ENCODE data around the gene SSTR5. TPM values are rescaled to one million over a fixed set of nuclear protein-coding genes. Genes with fewer than 3 reads are reported as not detected.

SSTR5 gene
- total RNA-seq, 2 donors from 2014 or later = 1.3 to 10.7 TPM

GRCh38 chr16:1096169-1097082, 23.9 kb downstream of the SSTR5 start, which contains the start of gene C1QTNF8:
C1QTNF8 (minus strand) TSS chr16:1096244; CDS start chr16:1094922, 1,322 bp downstream.
- intact Hi-C loops (cut with DNase I) = no loop called here
- no peak for DNase-seq
- no peak for ATAC-seq

GRCh38 chr16:1097156-1097555, 24.6 kb downstream of the SSTR5 start:
- DNase-seq (no peak), ATAC-seq (peak; percentile 14 to 18)
- intact Hi-C loops (cut with DNase I) = no loop called here

DNA sequence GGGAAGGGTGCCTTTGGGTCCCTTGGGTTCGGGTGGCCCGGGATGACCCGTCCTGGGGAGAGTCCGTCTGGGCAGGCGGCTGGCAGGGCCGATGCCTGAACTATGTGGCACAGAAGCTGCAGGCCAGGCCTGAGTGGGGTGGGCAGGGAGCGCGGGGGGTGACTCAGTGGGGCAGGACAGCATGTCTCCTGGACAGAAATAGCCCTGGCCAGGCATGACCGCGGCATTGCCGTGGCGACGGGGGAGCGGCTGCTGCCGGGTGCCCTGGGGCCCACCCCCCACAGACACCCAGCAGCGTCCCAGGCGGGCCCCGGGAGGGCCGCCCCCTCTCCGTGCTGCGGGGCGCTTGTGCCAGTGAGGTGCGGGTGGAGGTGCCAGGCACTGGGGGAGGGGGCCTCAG, 25.3 kb downstream of the SSTR5 start:
- peak; percentile 86 to 93 for ATAC-seq
- DNase-seq = peak; percentile 78
- intact Hi-C loops (cut with DNase I) = no loop called here

DNA sequence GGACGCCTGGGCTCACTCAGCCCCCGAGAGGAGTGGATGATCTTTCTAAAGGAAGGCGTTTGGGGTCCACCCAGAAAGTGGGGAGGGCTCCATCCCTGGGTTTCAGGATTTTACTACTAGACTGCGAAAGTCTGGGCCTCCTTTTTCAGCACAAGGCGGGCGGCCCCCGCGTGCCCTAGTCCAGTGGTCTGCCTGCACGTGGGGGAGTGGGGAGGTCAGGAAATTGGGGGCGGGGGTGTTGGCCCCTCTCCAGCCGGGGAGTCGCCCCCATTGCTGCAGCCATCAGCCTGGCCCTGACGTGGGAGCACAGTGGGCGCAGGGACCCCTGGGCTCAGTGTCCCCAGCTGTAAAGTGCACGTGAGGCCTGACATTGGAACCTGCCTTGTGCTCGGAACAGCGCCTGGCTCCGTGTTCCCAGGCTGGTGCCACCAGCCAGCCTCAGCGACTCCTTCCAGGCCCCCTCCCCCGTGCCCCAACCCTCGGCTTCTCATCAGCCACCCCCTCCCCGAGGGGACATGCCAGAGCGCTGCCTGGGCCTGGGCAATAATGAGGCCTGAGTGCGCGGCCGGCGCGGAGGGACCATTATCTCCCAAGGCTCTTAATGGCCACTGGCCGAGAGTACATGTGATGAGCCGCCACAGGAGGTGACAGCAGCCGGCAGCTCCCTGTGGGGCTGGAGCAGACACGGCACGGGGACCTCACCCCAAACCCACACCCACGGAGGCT, 25.9 kb downstream of the SSTR5 start:
- intact Hi-C loops (cut with DNase I) = no loop called here
- no peak for DNase-seq
- ATAC-seq = peak; percentile 17 to 22

DNA sequence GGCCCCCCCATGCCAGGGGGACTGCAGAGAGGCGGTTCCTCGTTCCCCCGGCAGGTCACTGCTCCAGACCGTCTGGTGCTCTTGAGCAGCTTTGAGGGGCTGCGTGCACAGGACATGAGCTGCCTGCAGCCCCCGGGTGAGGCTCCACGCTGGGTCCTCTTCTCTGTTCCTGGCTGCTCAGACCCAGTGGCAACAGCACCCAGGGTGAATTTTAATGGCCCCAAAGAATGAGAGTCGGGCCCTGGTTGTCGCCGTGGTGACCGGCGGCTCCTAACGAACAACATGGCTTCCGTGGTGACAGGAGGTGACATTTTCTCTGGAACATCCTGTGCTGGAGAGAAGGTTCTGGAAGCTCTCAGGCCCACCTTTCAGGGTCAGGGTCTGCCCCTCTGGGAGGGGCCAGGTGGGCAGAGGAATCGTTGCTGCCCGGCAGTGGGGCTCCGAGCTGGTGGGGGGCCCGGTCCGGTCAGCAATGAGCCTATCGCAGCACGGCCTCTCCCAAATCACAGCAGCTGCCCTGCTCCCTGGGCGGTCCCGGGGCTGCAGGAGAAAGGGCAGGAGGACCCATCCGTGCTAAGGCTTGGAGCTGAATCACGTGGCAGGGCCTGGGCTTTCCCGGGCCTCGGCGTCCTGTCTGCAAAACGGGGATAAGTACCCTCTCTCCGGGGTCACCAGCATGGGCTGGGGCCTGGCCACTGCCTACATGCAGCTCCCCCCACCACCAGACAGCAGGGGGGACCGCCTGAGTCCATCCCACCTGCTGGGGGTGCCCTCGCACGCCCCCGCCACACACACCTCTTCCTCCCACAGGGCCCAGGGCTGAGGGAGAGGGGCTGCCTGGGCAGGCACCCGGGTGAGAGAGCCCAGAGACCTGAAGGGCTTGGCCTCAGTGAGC, 26.9 kb downstream of the SSTR5 start:
- intact Hi-C loops (cut with DNase I) = no loop called here
- DNase-seq = no peak
- no peak for ATAC-seq

- intact Hi-C loops (cut with DNase I) = no loop called here
- no peak for DNase-seq
- no peak for ATAC-seq
Measured at GRCh38 chr16:1100084-1100800, 27.7 kb downstream of the SSTR5 start.

GRCh38 chr16:1101133-1101532, 28.6 kb downstream of the SSTR5 start:
- no peak for DNase-seq
- no peak for ATAC-seq
- intact Hi-C loops (cut with DNase I) = no loop called here

DNA sequence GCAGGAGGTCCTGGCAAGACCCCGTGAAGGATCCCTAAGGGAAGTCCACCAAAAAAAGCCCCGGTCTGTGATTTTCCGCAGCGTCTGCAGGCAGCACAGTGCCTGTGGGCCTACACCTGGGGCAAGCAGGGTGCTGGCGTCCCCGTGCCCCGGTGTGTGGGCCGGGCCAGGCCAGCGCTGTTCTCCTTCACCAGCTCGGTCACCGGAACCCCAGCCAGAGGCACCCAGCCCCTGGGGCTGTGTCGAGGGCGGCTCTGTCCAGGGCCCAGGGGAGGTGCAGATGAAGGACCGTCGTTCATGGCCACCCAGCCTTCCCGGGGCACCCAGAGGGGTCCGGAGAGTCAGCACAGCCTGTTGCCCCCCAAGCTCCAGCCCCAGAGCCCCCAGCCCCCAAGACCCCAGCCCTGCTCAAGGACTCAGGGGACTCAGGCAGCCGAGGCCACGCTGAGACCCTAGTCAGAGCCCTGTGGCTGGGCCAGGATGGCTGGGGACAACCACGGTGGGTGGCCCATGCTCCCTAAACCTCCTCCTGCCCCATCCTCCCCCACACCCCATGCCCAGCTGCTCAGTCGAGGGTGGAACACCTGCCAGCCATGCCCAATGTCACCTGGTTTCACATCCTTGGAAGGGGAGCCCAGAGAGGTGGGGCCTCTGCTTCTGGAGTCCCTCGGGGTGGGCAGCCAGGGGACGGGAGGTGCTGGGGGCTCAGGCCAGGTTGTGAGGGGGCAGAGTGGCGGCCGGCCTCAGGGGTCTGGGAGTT, 29.2 kb downstream of the SSTR5 start:
- no peak for ATAC-seq
- intact Hi-C loops (cut with DNase I) = loop anchor here in 1 of 2 donors (2.0 kb wide), 1 partner anchor 45 kb away; no protein-coding TSS in a partner anchor

DNA sequence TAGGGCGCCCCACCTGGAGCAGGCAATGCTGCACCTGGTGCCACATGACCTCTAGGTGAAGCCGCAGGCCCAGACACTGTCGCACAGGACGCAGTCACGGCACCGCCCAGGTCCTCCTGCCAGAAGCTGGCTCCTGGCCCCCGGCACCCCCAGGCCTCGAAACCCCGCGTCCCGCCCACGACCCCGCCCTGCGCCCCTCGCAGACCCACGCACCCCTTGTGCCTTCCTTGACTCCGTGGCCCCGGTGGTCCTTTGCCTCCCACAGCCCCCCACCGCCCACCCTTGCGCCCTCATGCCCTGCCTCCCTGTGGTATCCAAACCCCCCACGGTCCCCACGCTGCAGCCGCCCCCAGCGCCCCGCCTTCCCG, 29.8 kb downstream of the SSTR5 start:
- DNase-seq = no peak
- no peak for ATAC-seq
- intact Hi-C loops (cut with DNase I) = loop anchor here in 1 of 2 donors (2.0 kb wide), 1 partner anchor 46 kb away; no protein-coding TSS in a partner anchor

More for the DNA sequence above, 29.2 kb downstream of the SSTR5 start:
- no peak for DNase-seq

DNA sequence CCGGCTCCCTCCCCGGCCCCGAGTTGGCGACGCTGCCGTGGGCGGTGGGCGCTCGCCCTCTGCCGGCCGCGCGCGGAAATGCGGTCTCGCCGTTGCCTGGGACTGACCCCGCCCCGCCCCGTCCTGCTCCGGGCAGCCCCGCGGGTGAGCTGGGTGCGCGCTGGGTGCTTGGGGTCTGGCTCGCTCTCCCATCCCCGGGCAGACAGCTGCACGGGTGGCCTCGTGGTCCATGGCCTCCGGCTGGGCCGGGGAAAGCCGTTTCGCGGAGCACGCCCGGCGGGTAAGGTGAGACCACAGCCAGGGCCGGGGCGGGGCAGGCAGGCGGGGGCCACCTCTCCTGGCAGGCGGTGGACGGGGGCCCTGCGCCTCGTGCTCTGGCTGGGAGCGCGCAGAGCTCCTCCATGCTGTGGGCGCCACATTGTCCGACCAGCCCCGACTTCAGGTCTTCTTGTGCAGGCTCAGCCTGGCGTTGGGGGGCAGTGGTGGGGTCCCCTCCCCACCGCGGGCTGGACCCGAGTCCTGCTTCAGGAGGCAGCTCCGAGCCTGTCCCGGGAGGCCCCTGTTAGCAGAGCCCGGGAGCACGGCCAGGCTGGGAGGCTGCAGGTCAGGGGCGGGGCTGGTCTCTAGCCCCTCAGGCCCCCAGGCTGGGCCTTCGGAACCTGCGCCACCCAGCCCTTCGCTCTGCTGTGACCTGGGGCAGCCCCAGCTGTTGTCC, 30.5 kb downstream of the SSTR5 start:
- DNase-seq (peak; percentile 67), ATAC-seq (peak; percentile 43 to 49)
- intact Hi-C loops (cut with DNase I) = loop anchor here in 1 of 2 donors (2.0 kb wide), 1 partner anchor 46 kb away; no protein-coding TSS in a partner anchor

DNA sequence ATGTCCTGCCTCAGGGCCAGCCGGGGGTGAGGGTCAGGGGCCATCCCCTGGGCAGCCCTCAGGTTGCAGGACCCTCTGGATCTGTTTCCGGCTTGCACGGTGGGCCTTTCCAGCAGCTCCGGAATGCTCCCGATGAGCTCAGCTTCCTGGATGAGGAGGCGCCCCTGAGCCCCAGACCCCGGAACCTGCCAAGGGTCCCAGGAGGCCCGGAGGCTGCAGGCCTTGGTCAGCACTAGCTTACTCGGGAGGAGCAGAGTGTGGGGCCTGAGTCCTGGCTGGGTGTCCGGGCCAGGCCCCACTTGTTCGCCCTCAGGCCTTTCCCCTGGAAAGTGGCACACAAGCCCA, 31.1 kb downstream of the SSTR5 start:
- ATAC-seq = no peak
- DNase-seq = no peak
- intact Hi-C loops (cut with DNase I) = loop anchor here in 1 of 2 donors (2.0 kb wide), 1 partner anchor 47 kb away; no protein-coding TSS in a partner anchor

- DNase-seq = peak; percentile 68
- peak; percentile 75 to 82 for ATAC-seq
- intact Hi-C loops (cut with DNase I) = loop anchor here (1.0 to 2.0 kb wide), 2 partner anchors 88 to 89 kb away; no protein-coding TSS in a partner anchor
Measured at GRCh38 chr16:1105888-1106620, 33.5 kb downstream of the SSTR5 start.

- ATAC-seq (no peak), DNase-seq (no peak)
- intact Hi-C loops (cut with DNase I) = loop anchor here (1.0 to 2.0 kb wide), 2 partner anchors 88 kb away; no protein-coding TSS in a partner anchor
Measured at GRCh38 chr16:1106659-1107058, 34.1 kb downstream of the SSTR5 start.

- no peak for DNase-seq
- intact Hi-C loops (cut with DNase I) = loop anchor here in 1 of 2 donors (2.0 kb wide), 1 partner anchor 88 kb away; no protein-coding TSS in a partner anchor
- no peak for ATAC-seq
Measured at GRCh38 chr16:1107141-1107540, 34.6 kb downstream of the SSTR5 start.

- ATAC-seq (no peak), DNase-seq (no peak)
- intact Hi-C loops (cut with DNase I) = loop anchor here in 1 of 2 donors (2.0 kb wide), 1 partner anchor 87 kb away; no protein-coding TSS in a partner anchor
Measured at GRCh38 chr16:1107731-1108130, 35.2 kb downstream of the SSTR5 start.

Data from left cardiac atrium (tissue), 4 donors.